NB4 (cell line): ENCODE data around the gene ACSS2.

ENCODE experiments used
- DNase-seq: peaks from one replicate; pipeline ENCODE4 v3.0.0; 2010; ENCODE audit warnings: low read depth
- H3K4me3 ChIP-seq: one replicate; pipeline ENCODE4 v1.5.1; 2011; ENCODE audit warnings: mild to moderate bottlenecking, low read depth, low read length, moderate library complexity
- MYC ChIP-seq: IDR thresholded peaks from 2 replicates; pipeline ENCODE4 v1.6.1; 2011; ENCODE audit warnings: low read depth, low read length
- POLR2A ChIP-seq: IDR thresholded peaks from 2 replicates; pipeline ENCODE4 v1.6.1; 2011; ENCODE audit warnings: mild to moderate bottlenecking; ENCODE audit not compliant: insufficient read length; ENCODE audit errors: extremely low read depth
- TF ChIP-seq, protein P1 (sequence below): IDR thresholded peaks from one replicate; pipeline ENCODE4 v1.5.1; 2012; ENCODE audit warnings: low read depth, low read length
- TF ChIP-seq, protein P2 (sequence below): IDR thresholded peaks from 2 replicates; pipeline ENCODE4 v1.6.1; 2011; ENCODE audit warnings: low read depth, low read length

Gene ACSS2

DNA sequence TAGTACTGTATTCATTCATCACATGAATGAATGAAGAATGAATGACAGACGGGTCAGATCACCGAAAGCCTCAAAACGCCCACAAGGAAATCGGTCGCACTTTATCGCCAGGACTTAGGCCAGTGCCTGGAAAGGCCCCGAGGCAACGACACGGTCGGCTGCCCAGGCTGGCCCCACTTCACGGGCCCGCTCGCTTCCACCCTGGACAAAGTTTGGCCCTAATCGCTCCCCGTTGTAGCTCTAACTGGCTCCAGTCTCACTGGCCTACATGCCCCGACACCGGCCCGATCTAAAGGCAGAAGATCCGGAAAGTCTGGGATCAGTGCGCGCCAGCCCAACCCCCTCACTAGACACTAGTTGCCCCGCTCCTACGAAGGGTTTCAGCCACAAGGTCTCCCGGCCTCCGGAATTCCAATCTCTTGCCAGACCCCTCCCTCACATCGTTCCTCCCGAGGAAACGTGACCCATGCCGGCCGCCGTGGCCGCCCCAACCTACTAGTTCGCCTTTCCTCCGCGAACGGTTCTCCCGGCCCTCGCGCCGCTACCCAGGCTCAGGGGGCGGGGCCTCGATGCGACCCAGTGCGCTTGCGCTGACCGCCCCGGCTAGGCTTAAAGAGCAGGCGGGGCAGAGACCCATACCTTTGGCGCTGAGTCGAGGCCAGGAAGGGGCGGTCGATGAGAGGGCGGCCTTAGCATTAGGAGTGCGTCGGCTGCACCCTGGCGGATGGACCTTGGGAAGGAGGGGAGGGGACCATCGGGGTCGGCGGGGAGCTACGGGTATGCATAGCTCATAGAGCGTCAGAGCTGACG lies 79.0 kb downstream of the ACSS2 start, which contains the start of the genes GSS and MYH7B:
GSS (minus strand) TSS at position 576 of the 810 bp plus-strand sequence. CDS start 3,954 bp downstream, outside the sequence.
MYH7B (plus strand) TSS at position 638 of the 810 bp plus-strand sequence. CDS start 22,138 bp downstream, outside the sequence.
- TF ChIP-seq, protein P1, sequence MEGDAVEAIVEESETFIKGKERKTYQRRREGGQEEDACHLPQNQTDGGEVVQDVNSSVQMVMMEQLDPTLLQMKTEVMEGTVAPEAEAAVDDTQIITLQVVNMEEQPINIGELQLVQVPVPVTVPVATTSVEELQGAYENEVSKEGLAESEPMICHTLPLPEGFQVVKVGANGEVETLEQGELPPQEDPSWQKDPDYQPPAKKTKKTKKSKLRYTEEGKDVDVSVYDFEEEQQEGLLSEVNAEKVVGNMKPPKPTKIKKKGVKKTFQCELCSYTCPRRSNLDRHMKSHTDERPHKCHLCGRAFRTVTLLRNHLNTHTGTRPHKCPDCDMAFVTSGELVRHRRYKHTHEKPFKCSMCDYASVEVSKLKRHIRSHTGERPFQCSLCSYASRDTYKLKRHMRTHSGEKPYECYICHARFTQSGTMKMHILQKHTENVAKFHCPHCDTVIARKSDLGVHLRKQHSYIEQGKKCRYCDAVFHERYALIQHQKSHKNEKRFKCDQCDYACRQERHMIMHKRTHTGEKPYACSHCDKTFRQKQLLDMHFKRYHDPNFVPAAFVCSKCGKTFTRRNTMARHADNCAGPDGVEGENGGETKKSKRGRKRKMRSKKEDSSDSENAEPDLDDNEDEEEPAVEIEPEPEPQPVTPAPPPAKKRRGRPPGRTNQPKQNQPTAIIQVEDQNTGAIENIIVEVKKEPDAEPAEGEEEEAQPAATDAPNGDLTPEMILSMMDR: peak; percentile 49
- TF ChIP-seq, protein P2, sequence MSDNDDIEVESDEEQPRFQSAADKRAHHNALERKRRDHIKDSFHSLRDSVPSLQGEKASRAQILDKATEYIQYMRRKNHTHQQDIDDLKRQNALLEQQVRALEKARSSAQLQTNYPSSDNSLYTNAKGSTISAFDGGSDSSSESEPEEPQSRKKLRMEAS: peak; percentile 25; the same call in 1 of the 2 replicates
- TF ChIP-seq POLR2A: peak; percentile 90
- no peak for TF ChIP-seq MYC
- DNase-seq: peak; percentile 99
- H3K4me3 ChIP-seq: peak within 1 kb of the TSS; percentile 88

DNA sequence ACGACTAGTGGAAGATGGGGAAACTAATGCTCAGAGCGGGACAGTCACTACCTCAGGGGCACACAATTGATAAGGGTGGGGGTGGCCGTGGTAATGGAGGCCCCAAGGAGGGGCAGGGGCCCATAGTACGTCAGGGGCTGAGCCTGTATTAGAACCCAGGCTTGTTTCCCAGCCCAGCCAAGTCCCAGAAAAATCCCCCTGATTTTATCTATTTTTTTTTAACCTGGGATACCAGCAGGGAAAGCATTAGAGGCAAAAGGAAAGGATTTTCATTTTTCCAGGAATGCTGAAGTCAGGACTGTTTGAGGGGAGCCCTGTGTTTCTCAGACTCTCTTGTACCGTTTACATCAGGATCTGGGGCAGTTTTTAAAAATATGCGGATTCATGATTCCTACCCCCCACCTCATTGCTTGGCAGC lies 79.6 kb downstream of the ACSS2 start:
- peak overlapping the region; percentile 58 for H3K4me3 ChIP-seq
- DNase-seq: no peak
- TF ChIP-seq MYC (0 out of 2 replicates have a peak, but pooled peaks have one; percentile 29), POLR2A (no peak)
- TF ChIP-seq, protein P1: no peak
- TF ChIP-seq, protein P2: no peak

DNA sequence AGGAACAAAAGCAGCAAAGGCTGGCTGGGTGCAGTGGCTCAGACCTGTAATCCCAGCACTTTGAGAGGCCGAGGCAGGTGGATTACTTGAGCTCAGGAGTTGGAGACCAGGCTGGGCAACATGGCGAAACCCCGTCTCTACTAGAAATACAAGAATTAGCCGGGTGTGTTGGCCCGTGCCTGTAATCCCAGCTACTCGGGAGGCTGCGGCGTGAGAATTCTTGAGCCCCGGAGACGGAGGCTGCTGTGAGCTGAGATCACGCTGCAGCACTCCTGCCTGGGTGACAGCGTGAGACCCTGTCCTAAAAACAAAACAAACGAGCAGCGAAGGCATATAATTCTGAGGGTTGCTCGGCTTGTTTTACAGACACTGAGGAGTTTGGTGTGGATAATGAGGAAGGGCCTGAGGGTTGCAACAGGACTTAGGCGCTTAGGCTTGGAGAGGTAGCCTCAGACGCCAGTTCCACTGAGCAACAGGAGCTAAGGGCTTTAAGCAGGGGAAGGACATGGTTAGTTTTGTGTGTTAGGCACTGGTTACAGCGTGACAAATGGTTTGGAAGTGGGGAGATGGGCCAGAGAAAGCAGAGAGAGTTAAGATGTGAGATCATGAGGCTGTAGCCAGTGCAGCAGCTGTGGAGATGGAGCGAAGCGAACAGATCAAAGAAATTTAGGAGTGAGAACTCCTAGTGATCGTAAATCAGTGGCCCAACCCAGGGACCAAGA lies 80.5 kb downstream of the ACSS2 start:
- TF ChIP-seq, protein P2: no peak
- TF ChIP-seq MYC: no peak
- no peak for DNase-seq
- H3K4me3 ChIP-seq: no peak overlapping the region

DNA sequence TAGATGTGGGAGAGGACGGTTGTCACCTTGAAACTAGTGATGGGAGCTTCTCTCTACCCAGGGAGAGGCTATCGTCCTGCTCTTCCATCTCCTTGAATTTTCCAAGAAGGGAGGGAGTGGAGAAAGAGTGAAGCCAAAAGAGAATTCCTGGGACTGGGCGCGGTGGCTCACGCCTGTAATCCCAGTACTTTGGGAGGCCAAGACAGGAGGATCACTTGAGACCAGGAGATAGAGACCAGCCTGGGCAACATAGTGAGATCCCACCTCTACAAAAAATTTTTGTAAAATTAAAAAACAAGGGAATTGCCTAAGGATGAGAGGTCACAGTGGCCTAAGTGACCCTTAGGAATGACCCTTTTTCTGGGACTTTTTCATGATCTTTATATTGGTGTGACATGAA lies 88.1 kb downstream of the ACSS2 start:
- DNase-seq: no peak
- H3K4me3 ChIP-seq: no peak overlapping the region
- TF ChIP-seq POLR2A: no peak
- TF ChIP-seq, protein P1: no peak
- TF ChIP-seq, protein P2: no peak
- TF ChIP-seq MYC: no peak

DNA sequence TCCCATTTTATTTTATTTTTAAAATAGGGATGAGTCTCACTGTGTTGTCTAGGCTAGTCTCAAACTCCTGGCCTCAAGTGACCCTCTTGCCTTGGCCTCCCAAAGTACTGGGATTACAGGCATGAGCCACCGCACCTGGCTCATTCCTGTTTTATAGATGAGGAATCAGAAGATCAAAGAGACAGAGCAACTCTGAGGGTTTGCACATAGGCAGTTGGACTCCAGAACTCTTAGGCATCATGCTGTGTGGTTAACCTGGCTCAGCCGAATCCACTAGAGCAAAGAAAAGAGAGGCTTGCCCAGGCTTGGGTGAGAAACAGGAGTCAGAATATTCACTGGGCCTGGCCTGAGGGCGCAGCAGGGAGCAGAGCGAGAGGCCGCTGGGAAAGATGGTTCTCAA lies 88.6 kb downstream of the ACSS2 start:
- H3K4me3 ChIP-seq: no peak overlapping the region
- no peak for DNase-seq
- TF ChIP-seq MYC (no peak), POLR2A (no peak)
- TF ChIP-seq, protein P2: no peak
- TF ChIP-seq, protein P1: no peak

DNA sequence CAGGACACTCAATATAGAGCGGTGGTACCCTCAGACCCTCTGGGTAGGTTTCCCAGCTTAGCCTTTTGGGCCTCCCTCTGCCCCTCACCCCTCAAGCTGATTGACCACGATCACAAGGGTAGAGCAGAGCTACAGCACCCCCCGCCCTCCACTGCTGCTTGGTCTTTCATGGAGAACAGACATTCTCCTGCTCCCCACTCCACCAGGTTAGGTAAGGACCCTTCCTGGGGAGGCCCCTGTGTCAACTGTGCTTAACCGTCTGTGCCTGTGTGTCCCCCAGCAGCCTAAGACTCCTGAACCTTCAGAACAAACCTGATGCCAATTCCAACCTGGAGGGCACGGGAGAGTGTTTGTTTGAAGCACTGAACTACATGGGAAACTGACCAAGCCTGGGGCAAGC lies 91.0 kb downstream of the ACSS2 start:
- H3K4me3 ChIP-seq: no peak overlapping the region
- DNase-seq: no peak
- TF ChIP-seq MYC (no peak), POLR2A (no peak)
- TF ChIP-seq, protein P2: no peak
- TF ChIP-seq, protein P1: no peak
